ENCODE results near the gene BAIAP2L2.
A peak's percentile ranks its signal among the peaks of the same experiment; 100 is the strongest.

BAIAP2L2 gene

GRCh38 chr22:38106814-38107578 lies 3.5 kb downstream of the BAIAP2L2 start:
- DNase-seq (ENCODE audit: low read depth), result no peak

GRCh38 chr22:38104084-38104483 lies 6.4 kb downstream of the BAIAP2L2 start:
- DNase-seq (ENCODE audit: low read depth), result no peak

- no peak for DNase-seq (ENCODE audit: low read depth)
These were observed 6.8 kb downstream of the BAIAP2L2 start for GRCh38 chr22:38103641-38104040.

GRCh38 chr22:38098410-38099249 lies 11.9 kb downstream of the BAIAP2L2 start:
- DNase-seq (ENCODE audit: low read depth), result peak; percentile 45

- no peak for DNase-seq (ENCODE audit: low read depth)
These were observed 12.7 kb downstream of the BAIAP2L2 start for GRCh38 chr22:38097557-38098409.

GRCh38 chr22:38097058-38097457 lies 13.4 kb downstream of the BAIAP2L2 start:
- no peak for DNase-seq (ENCODE audit: low read depth)

GRCh38 chr22:38089474-38089851 lies 21.0 kb downstream of the BAIAP2L2 start:
- DNase-seq (ENCODE audit: low read depth), result no peak

- no peak for DNase-seq (ENCODE audit: low read depth)
These were observed 21.6 kb downstream of the BAIAP2L2 start for GRCh38 chr22:38088629-38089473.

GRCh38 chr22:38087855-38088254 lies 22.6 kb downstream of the BAIAP2L2 start:
- DNase-seq (ENCODE audit: low read depth), result no peak

- DNase-seq (ENCODE audit: low read depth), result no peak
These were observed 23.5 kb downstream of the BAIAP2L2 start for GRCh38 chr22:38086942-38087341.

GRCh38 chr22:38086001-38086845 lies 24.3 kb downstream of the BAIAP2L2 start:
- no peak for DNase-seq (ENCODE audit: low read depth)

- no peak for DNase-seq (ENCODE audit: low read depth)
These were observed 25.0 kb downstream of the BAIAP2L2 start for GRCh38 chr22:38085501-38085900.

- no peak for DNase-seq (ENCODE audit: low read depth)
These were observed 25.4 kb downstream of the BAIAP2L2 start for GRCh38 chr22:38085056-38085455.

GRCh38 chr22:38083931-38084631 lies 26.4 kb downstream of the BAIAP2L2 start, which contains the start of gene SLC16A8:
Gene SLC16A8 (minus strand): TSS chr22:38084184. CDS start chr22:38082873, 1,311 bp downstream.
- no peak for DNase-seq (ENCODE audit: low read depth)

GRCh38 chr22:38082986-38083710 lies 27.3 kb downstream of the BAIAP2L2 start:
- no peak for DNase-seq (ENCODE audit: low read depth)

GRCh38 chr22:38081941-38082828 lies 28.3 kb downstream of the BAIAP2L2 start:
- no peak for DNase-seq (ENCODE audit: low read depth)

GRCh38 chr22:38081636-38081940 lies 28.9 kb downstream of the BAIAP2L2 start:
- DNase-seq (ENCODE audit: low read depth), result no peak

Data from stromal cell of bone marrow (primary cell).